Glomerular visceral epithelial cell (primary cell): Measurements from ENCODE around the gene ZNF501.
A peak's percentile ranks its signal among the peaks of the same experiment; 100 is the strongest.

Source experiments
- DNase-seq: peaks from one replicate; pipeline ENCODE4 v3.0.0-alpha.2; 2016; ENCODE audit errors: extremely low spot score

ZNF501 gene

GRCh38 chr3:44729384-44729910 is at the start of gene ZNF501:
Gene ZNF501, plus strand, starts transcription at chr3:44729635. Its CDS starts 4,787 bp downstream, at chr3:44734422.
- DNase-seq, result peak; percentile 28

DNA sequence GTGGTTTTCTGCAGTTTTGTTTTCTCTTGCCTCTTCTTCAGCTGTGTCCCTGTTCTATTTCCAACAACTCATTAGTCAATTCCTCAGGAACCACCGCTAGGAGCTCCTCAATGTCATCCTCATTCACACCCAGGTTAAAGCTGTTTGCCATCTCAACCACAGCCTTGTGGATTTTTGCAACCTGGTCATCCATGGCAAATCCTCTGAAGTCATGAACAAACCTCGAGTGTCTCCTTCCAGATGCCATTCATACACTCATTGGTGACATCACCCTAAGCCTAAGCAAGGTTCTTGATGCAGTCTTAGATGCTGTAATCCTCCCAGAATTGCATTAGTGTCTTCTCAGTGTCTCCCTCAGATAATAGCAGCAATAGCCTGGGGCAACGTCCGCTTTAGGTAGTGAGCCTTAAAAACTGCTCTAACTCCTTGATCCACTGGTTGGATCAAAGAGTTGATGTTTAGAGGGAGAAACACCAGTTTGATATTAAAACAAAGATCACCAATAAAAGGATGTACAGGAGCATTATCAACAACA is 48.4 kb upstream of the ZNF501 start:
- peak; percentile 93 for DNase-seq

- DNase-seq, result peak; percentile 90
These were observed 47.1 kb upstream of the ZNF501 start for GRCh38 chr3:44682182-44682896.

- peak; percentile 43 for DNase-seq
These were observed 44.2 kb upstream of the ZNF501 start for GRCh38 chr3:44685128-44685800.

- no peak for DNase-seq
These were observed 41.5 kb upstream of the ZNF501 start for GRCh38 chr3:44687898-44688297.

DNA sequence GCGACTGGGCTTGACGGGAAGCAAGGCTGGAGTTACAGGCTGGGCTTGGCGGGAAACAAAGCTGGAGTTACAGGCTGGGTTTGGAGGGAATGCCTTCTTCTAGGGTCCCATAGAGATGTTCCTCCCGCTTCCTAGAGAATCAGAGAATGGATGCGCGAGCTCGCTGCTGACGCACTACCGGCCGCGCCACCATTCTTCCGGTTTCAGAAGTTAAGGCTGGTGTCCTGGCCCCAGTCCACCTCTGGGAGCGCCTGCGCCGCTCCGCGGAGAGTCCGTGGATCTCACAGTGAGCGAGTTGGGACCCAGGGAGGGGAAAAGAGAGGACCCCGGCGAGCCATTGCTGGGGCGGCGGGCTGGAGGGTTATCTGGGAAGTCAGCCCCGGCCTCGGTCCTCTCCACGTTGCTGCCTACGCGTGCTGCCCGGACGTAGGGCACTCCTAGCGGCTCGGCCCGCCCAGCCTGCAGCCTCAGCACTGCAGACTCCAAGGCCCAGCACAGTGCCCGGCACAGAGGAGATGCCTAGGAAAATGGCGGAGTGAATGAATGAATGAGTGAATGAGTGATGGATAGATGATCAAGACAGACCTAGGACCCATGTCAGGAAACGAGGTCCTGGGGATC is 16.9 kb upstream of the ZNF501 start, which contains the start of gene ZNF502:
Gene ZNF502, plus strand, starts transcription at position 206 of the 621 bp plus-strand sequence. CDS start 7,602 bp downstream, outside the sequence.
- peak; percentile 57 for DNase-seq

DNA sequence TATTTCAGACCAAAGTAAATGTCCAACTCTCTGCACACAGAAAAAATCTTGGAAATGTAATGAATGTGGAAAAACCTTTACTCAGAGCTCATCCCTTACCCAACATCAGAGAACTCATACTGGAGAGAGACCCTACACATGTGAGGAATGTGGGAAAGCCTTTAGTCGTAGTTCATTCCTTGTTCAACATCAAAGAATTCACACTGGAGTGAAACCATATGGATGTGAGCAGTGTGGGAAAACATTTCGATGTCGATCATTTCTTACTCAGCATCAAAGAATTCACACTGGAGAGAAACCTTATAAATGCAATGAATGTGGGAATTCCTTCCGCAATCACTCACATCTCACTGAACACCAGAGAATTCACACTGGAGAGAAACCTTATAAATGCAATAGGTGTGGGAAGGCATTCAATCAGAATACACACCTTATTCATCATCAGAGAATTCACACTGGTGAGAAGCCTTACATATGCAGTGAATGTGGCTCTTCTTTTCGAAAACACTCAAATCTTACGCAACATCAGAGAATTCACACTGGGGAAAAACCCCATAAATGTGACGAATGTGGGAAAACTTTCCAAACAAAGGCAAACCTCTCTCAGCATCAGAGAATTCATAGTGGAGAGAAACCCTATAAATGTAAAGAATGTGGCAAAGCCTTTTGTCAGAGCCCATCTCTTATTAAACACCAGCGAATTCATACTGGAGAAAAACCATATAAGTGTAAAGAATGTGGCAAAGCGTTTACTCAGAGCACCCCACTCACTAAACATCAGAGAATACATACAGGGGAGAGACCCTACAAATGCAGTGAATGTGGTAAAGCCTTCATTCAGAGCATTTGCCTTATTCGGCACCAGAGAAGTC is 8.0 kb upstream of the ZNF501 start:
- no peak for DNase-seq

GRCh38 chr3:44722103-44722401 is 7.4 kb upstream of the ZNF501 start:
- DNase-seq, result no peak

DNA sequence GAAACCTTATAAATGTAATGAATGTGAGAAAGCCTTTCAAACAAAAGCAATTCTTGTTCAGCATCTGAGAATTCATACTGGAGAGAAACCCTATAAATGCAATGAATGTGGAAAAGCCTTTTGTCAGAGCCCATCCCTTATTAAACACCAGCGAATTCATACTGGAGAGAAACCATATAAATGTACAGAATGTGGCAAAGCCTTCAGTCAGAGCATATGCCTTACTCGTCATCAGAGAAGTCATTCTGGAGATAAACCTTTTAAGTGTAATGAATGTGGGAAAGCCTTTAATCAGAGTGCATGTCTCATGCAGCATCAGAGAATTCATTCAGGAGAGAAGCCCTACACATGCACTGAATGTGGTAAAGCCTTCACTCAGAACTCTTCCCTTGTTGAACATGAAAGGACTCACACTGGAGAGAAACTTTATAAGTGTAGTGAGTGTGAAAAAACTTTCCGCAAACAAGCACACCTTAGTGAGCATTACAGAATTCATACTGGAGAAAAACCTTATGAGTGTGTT is 5.3 kb downstream of the ZNF501 start:
- no peak for DNase-seq

DNA sequence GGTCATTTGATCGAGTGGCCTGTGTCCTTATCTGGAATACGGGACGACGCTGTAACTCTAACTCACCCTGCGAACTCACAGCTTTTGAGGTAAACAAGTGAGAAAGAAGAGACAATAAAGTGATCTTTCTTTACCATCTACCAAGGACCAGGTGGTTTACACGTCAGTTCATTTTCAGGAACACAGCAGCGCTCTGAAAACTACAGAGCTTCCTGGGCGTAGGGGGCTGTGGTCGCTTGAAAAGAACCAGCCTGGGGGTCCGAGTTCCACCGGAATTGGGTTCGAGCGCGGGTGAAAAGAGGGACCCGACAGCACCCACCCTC is 31.6 kb downstream of the ZNF501 start:
- no peak for DNase-seq

- DNase-seq, result peak; percentile 96
These were observed 32.2 kb downstream of the ZNF501 start, which contains the start of the genes KIAA1143 and KIF15 for GRCh38 chr3:44761424-44762169. Gene KIAA1143, minus strand, starts transcription at chr3:44761619. Its CDS starts 17 bp downstream, at chr3:44761602. Gene KIF15, plus strand, starts transcription at chr3:44761794. Its CDS starts 72 bp downstream, at chr3:44761866.

- no peak for DNase-seq
These were observed 32.8 kb downstream of the ZNF501 start for GRCh38 chr3:44762170-44762677.

DNA sequence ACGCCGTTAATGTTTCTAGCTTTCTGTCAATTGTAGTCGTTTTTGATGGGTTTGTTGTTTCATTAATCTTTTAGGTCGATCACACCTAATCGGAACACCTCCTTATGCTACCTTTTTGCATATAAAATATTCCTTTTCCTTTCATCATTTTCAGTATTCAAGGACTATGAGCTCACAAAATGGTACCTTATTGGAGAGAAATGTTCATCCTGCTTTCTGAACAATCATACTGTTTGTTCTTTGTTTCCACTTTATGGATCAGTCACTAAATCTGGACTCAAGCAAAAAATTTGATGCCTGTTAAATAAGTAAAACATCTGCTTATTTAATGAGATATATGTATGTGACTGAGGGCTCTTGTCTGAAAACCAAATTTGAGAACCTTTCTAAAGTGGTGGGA is 33.3 kb downstream of the ZNF501 start:
- no peak for DNase-seq

GRCh38 chr3:44764248-44764647 is 34.8 kb downstream of the ZNF501 start:
- DNase-seq, result no peak

DNA sequence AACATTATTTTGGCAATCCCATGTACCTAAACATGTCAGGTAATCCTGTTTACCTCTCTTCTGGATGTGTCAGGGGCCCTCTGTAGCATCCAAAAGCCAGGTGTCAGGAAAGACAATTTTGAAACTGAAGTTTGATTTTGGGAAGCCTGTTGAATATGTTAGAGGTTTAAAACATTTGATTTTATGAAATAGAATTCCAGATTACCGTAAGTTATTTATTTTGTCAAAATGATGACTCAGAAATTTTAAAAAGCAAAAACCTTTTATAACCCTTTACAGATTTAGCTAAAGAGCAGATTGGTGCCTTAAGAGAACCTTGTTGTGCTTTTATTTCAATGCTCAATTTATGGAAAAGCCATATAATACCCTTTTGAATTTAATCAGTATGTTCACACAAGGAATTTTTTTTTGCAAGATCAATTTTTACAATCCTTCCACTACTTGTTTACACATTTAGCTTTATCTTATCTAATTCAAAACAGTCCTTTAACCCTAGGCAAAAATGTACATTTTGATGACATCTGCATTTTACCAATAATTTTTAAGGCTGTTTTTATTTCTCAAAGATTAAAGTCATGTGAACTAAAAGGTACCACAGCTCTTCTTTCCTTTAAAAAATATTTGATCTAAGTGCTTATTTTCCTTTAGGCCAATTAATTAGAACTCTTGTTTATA is 42.1 kb downstream of the ZNF501 start:
- DNase-seq, result no peak

DNA sequence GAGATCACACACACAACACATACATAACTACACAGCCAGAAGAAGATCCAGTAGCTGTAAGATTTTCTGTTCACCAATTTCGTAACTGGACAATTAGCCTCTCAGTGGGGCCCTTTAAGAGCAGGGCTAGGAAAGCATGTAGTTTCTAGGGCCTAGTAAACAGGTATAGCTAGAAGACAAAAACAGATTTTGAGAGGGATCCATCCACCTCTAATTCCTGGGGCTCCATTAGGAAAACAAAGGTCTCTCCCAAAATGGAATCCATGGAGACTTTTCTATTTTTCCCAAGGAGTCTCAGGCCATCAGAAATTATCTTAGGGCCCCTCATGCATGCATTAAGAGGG is 42.6 kb downstream of the ZNF501 start:
- no peak for DNase-seq

GRCh38 chr3:44782891-44783290 is 53.5 kb downstream of the ZNF501 start:
- DNase-seq, result no peak
